Stimulated activated CD8-positive, alpha-beta memory T cell treated with anti-CD3 and anti-CD28 coated beads, Interleukin-12 subunit alpha, Interleukin-12 subunit beta, amount 100 ng/mL, for 1 hour (primary cell): Measurements from ENCODE around the gene ABHD8.

Source experiments
- DNase-seq: peaks from one replicate; pipeline ENCODE4 v3.0.0-alpha.2; 2020; ENCODE audit warnings: low read depth

The ABHD8 gene

GRCh38 chr19:17266026-17266425 lies 37.2 kb downstream of the ABHD8 start:
- DNase-seq: no peak

- DNase-seq: no peak
Measured at GRCh38 chr19:17264641-17264979, 38.6 kb downstream of the ABHD8 start, which contains the start of gene USHBP1. Gene USHBP1, minus strand, starts transcription at chr19:17264745. Its CDS starts 446 bp downstream, at chr19:17264299.

GRCh38 chr19:17263712-17264640 lies 39.2 kb downstream of the ABHD8 start:
- no peak for DNase-seq

- DNase-seq: no peak
Measured at GRCh38 chr19:17262557-17262956, 40.7 kb downstream of the ABHD8 start.

- peak; percentile 85 for DNase-seq
Measured at GRCh38 chr19:17260842-17261325, 42.3 kb downstream of the ABHD8 start.

GRCh38 chr19:17259934-17260333 lies 43.3 kb downstream of the ABHD8 start:
- no peak for DNase-seq

GRCh38 chr19:17259118-17259780 lies 44.0 kb downstream of the ABHD8 start:
- no peak for DNase-seq

- DNase-seq: no peak
Measured at GRCh38 chr19:17256130-17256529, 47.1 kb downstream of the ABHD8 start.

- DNase-seq: no peak
Measured at GRCh38 chr19:17255150-17255621, 48.0 kb downstream of the ABHD8 start.

- no peak for DNase-seq
Measured at GRCh38 chr19:17254636-17255035, 48.6 kb downstream of the ABHD8 start.

- no peak for DNase-seq
Measured at GRCh38 chr19:17249887-17250548, 53.2 kb downstream of the ABHD8 start.

- DNase-seq: no peak
Measured at GRCh38 chr19:17248011-17248776, 55.0 kb downstream of the ABHD8 start.

- DNase-seq: no peak
Measured at GRCh38 chr19:17246681-17247425, 56.4 kb downstream of the ABHD8 start.

GRCh38 chr19:17245535-17245984 lies 57.7 kb downstream of the ABHD8 start, which contains the start of gene NR2F6:
Gene NR2F6, minus strand, starts transcription at chr19:17245919. Its CDS starts 699 bp downstream, at chr19:17245220.
- DNase-seq: no peak

GRCh38 chr19:17244618-17245534 lies 58.3 kb downstream of the ABHD8 start:
- no peak for DNase-seq

- no peak for DNase-seq
Measured at GRCh38 chr19:17243830-17244617, 59.2 kb downstream of the ABHD8 start.

- DNase-seq: no peak
Measured at GRCh38 chr19:17243211-17243829, 59.9 kb downstream of the ABHD8 start.
